Measurements from ENCODE around the gene CDON.
"Not testable (repeated sequence)": the region's sequence is repeated elsewhere in the genome, so short reads cannot be mapped to it uniquely, and the experiment has no call there.

Gene CDON

DNA sequence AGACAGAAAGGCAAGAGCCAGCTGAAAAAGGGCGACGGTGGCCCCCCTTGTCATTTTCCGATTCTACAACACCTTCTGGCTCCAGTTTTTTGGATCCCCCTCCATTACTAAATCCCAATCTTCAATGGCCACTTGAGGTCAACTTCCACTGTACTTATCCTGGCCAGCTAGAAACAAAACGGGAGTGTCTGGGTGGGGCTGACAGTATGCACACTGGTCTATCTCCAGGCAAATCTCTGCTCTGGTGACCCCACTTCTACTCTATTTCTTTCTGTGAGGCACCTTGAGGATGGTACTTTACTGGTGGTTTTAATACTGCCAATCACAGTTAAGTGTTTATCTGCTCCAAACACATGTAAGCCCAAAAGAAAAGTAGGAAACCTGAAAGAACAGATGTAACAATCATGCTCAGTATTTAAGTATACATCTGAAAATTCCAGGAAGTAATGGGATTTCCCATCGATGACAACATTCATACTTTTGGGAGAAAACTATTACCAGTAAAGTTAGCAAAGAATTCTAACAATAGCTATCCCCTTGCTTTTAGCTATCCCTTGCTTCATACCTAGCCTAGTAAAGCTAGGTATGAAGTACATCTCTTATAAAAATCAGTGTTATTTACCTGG is 16.0 kb downstream of the CDON start:
- no peak for DNase-seq

DNA sequence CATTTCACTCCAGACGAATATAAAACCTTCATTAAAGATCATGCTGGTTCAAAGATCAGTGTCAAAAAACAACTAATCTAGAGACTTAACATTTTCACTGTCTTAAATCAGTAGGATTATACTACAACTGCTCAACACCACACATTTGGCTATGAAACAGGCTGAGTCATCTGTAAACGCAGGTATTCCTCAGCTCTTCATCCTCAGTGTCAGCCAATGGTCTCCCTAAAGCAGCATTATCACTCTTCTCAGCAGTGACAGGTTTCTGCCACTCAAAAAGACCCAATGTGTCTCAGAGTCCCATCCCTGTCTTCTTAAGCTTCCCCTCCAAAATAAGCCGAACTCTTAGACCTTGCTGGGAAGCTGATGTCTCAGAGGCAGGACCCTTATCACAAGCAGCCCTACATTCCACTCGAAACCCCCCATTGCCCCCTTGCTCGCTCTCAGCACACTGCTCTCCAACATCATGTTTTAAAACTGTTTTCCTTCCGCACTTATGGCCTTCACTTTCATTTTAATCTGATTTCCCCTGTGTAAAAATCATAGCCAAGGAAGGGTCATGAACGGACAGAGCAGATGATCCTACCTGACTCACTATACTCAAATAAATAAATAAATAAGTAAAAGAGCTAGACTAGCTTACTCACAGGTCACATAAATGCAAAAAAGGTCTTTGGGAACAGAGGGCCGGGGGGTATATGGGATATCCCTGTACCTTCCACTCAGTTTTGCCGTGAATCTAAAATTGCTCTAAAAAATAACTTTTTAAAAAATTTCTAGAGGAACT is 23.0 kb downstream of the CDON start:
- no peak for DNase-seq

DNA sequence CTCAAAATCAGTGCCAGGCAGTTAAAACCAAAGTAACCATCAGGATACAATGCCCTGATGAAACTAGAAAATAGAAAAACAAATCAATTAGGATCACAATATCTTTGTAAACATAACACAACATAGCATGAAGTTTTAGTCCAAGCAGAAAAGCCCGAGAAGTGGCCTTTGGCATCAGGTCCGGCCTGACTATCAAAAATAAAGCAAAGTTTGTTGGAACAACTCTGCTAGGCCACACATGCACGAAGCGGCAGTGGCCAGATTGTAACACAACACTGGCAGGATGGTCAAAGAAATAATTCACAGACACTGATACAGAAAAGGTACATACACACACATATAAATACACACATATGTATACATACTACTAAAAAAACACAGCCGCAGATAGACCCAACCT is 26.9 kb downstream of the CDON start:
- DNase-seq = no peak

GRCh38 chr11:126034933-126035425 is 27.7 kb downstream of the CDON start:
- no peak for DNase-seq

GRCh38 chr11:126034039-126034932 is 28.4 kb downstream of the CDON start:
- DNase-seq = no peak

DNA sequence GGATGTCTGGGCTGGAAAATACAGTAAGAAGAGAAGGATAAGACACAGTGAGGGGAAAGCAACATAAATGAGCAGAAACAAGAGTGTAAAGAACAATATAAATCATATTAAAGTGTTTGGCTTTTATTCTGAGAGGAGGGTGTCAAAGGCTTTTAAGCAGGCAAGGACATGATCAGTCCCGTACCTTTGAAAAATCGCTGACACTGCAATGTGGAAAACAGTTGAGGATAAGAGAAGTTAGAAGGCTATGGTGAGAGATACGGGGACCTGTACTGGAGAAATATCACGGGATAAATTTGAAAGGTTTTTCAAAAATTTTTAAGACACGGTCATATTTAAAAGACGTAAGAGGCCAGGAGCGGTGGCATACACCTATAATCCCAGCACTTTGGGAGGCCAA is 30.3 kb downstream of the CDON start:
- no peak for DNase-seq

GRCh38 chr11:126029805-126030204 is 32.9 kb downstream of the CDON start:
- DNase-seq = no peak

- no peak for DNase-seq
Observed at GRCh38 chr11:126029237-126029636, 33.4 kb downstream of the CDON start.

DNA sequence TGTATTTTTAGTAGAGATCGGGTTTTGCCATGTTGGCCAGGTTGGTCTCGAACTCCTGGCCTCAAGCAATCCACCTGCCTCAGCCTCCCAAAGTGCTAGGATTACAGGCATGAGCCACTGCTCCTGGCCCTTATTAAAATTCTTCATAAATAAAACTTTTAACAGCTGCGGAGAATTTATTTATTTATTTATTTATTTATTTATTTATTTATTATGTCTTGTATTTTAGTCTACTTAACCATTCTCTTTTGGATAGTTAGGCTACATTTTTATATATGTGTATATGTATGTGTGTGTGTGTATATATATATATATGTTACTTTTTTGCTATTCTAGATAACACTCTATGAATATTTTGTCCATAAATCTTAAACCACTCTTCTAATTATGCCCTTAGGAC is 34.1 kb downstream of the CDON start:
- DNase-seq = not testable (repeated sequence)

DNA sequence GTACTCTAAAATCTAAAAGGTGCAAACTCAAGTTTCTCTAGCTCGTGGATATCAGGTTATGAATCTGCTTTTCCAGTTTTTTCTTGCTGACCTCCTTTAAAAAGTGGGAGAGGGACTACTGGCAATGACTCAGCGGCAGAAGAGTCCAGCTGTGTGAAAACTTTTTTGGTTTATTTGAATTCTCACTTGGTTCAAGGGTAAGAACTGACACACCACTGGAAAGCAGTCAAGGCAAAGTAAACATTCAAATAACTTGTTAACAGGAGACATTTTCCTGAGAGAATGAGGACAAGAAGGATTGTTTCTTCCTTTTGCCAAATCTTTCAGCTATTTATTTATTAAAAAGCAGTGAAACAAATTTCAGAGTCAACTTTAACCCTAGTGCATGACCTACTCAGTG is 36.1 kb downstream of the CDON start:
- no peak for DNase-seq

DNA sequence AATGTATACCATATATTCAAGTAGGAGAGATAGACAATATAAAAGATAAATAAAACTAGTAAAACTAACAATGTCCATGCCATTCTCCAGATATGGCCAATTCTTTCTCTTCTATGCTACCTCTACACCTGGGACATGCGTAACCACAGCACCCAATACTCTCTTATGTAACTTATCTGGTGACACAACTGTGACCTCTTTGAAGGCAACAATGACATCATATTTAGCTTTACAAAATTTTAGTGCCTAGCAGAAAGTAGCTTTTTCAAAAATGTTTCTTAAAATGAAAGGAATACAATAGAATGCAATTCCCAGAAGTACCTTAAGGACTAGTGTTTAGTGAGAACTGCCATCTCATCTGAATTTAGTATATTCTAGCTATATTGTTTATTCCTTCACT is 36.8 kb downstream of the CDON start:
- DNase-seq = no peak

DNA sequence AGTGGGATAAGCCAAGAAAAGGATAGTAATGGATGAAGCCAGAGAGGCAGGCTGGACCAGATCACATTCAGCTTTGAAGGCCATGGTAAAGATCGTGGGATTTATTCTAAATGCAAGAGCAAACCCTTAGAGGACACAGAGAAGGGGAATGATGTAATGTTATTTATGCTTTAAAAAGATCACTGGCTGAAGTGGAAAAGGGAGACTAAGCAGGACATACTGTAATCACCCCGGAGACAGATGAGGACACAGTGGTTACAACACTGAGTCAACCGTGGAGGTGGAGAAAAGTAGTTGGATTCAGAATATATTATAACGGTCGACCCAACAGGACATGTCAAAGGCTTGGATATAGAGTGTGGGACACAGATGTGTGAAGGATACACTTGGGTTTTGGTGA is 38.5 kb downstream of the CDON start:
- DNase-seq = no peak

DNA sequence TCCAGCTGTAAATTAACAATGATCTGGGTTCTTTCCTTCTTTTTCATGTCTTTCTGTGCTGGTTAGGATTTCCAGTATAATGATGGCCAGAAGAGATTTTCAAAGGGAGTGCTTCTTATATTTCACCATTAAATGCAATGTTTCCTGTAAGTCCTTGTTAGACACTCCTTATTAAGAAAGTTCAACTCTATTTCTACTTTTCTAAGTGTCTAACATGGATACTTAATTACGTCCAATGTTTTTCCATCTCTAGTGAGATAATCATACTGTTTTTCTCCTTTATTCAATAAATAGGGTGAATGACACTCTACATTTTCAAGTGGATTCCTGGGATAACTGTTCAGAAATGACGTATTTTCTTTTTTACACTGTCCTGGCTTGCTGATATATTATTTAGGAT is 49.8 kb downstream of the CDON start:
- no peak for DNase-seq

GRCh38 chr11:126011754-126012153 is 50.9 kb downstream of the CDON start:
- DNase-seq = no peak

DNA sequence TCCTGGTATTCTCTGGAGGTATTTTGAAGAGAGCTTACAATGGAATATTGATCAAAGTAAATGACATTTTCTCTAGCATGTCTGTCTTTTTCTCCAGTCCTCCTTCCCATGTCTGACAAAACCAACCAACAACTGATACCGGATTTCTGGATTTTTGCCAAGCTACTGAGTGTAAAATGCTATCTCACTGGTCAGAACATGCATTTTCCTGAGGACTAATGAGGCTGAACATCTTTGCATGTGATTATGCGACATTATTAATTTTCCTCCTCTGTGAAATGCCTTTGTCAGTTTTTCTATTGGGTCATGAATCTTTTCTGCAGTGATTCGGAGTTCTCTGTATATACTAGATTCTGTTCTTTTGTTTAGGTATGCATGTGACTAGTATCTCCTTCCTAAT is 51.4 kb downstream of the CDON start:
- no peak for DNase-seq

- DNase-seq = no peak
Observed at GRCh38 chr11:126008956-126009355, 53.7 kb downstream of the CDON start.

DNA sequence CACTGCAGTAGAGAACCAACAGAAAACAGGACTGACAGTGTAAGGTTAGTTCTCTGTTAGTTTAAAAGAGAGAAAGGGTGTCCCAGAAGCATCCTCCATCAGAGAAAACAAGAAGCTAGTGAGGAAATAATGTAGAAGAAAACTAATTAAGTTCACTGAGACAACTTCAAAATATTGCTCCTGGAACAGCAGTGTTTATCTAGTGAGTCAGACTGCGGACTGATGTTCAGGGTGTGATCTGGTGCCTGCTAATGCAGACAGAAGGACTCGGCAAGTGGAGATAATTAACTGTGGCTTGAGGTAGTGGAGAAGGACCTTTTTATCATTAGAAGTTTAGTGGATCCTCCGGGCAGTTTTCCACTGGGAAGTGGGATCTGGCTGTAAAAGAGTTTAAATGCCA is 55.4 kb downstream of the CDON start:
- no peak for DNase-seq

GRCh38 chr11:126006068-126006467 is 56.6 kb downstream of the CDON start:
- DNase-seq = no peak

- DNase-seq = no peak
Observed at GRCh38 chr11:126002181-126002580, 60.5 kb downstream of the CDON start.

- no peak for DNase-seq
Observed at GRCh38 chr11:125999234-125999880, 63.3 kb downstream of the CDON start.

GRCh38 chr11:125998267-125998666 is 64.4 kb downstream of the CDON start:
- DNase-seq = no peak

GRCh38 chr11:125995313-125995712 is 67.4 kb downstream of the CDON start:
- DNase-seq = no peak

GRCh38 chr11:125994509-125994908 is 68.2 kb downstream of the CDON start:
- no peak for DNase-seq
